Hepatocyte (in vitro differentiated cells): ENCODE measurements around the gene CD44. TPM values are rescaled to one million over a fixed set of nuclear protein-coding genes. Genes with fewer than 3 reads are reported as not detected.

Experiments
- DNase-seq: peaks from one replicate; pipeline ENCODE4 v3.0.0-alpha.2; 2016; ENCODE audit warnings: low spot score
- H2AFZ ChIP-seq: fragments of 200-600 bp; sonication (generic); 2 replicates; pipeline ENCODE4 v1.6.0; 2016; ENCODE audit warnings: antibody characterized with exemption, mild to moderate bottlenecking
- H3K27ac ChIP-seq: fragments of 200-600 bp; sonication (generic); 2 replicates; pipeline ENCODE4 v1.5.1; 2016; ENCODE audit warnings: mild to moderate bottlenecking
- H3K27me3 ChIP-seq: fragments of 200-600 bp; sonication (generic); 2 replicates; pipeline ENCODE4 v1.6.1; 2016
- H3K36me3 ChIP-seq: fragments of 200-600 bp; sonication (generic); replicated peaks from 2 replicates; pipeline ENCODE4 v1.5.1; 2016; ENCODE audit warnings: low read depth; ENCODE audit not compliant: insufficient read depth
- H3K4me1 ChIP-seq: fragments of 200-600 bp; sonication (generic); 2 replicates; pipeline ENCODE4 v1.5.1; 2016; ENCODE audit warnings: mild to moderate bottlenecking, moderate library complexity; ENCODE audit not compliant: insufficient read depth
- H3K4me2 ChIP-seq: fragments of 200-600 bp; sonication (generic); 2 replicates; pipeline ENCODE4 v1.6.0; 2016
- H3K4me3 ChIP-seq: fragments of 200-600 bp; sonication (generic); 2 replicates; pipeline ENCODE4 v1.5.1; 2016; ENCODE audit warnings: mild to moderate bottlenecking
- H3K79me2 ChIP-seq: fragments of 200-600 bp; sonication (generic); 2 replicates; pipeline ENCODE4 v1.6.0; 2017; ENCODE audit warnings: mild to moderate bottlenecking
- H3K9me2 ChIP-seq: fragments of 200-600 bp; sonication (generic); replicated peaks from 2 replicates; pipeline ENCODE4 v1.6.0; 2017; ENCODE audit warnings: mild to moderate bottlenecking; ENCODE audit not compliant: insufficient read depth
- H3K9me3 ChIP-seq: fragments of 200-600 bp; sonication (generic); 2 replicates; pipeline ENCODE4 v1.5.1; 2016; ENCODE audit warnings: low read depth, mild to moderate bottlenecking
- H4K20me1 ChIP-seq: fragments of 200-600 bp; sonication (generic); 2 replicates; pipeline ENCODE4 v1.6.0; 2016; ENCODE audit warnings: mild to moderate bottlenecking; ENCODE audit not compliant: insufficient read depth, poor library complexity, severe bottlenecking
- CTCF ChIP-seq: fragments of 200-600 bp; sonication (generic); IDR thresholded peaks from 2 replicates; pipeline ENCODE4 v1.5.1; 2016; ENCODE audit warnings: antibody characterized with exemption, mild to moderate bottlenecking; ENCODE audit not compliant: poor library complexity
- EZH2 ChIP-seq: fragments of 200-600 bp; sonication (generic); IDR thresholded peaks from 2 replicates; pipeline ENCODE4 v1.6.1; 2016; ENCODE audit warnings: antibody characterized with exemption, mild to moderate bottlenecking, borderline replicate concordance
- EZH2phosphoT487 ChIP-seq: fragments of 200-600 bp; sonication (generic); IDR thresholded peaks from one replicate; pipeline ENCODE4 v1.6.1; 2018; ENCODE audit warnings: antibody characterized with exemption, mild to moderate bottlenecking, low read depth, moderate library complexity; ENCODE audit not compliant: unreplicated experiment, severe bottlenecking
- WGBS: methylation state at CpG from one replicate; pipeline ENCODE4 v1.1.6; 2016; ENCODE audit warnings: low lambda C conversion rate; ENCODE audit errors: missing lambda C conversion rate; 5-methylcytosine and 5-hydroxymethylcytosine counted together
- polyA plus RNA-seq: library from polyadenylated mRNA; unstranded; fragments of >200 nt; fragmentation: Nextera tagmentation; extraction: Ambion mirVana; gene quantifications from 2 replicates; pipeline ENCODE4 v1.2.1, GENCODE V29; 2016
- total RNA-seq: library from RNA; depleted of rRNA; stranded (reverse); fragments of >200 nt; gene quantifications from 2 replicates; pipeline ENCODE4 v1.2.3, GENCODE V29; 2014

CD44 gene
- total and polyA plus RNA-seq, 2 experiments from 2014 or later: 17.5 to 29.5 TPM

GRCh38 chr11:35233518-35233917 is 94.5 kb downstream of the CD44 start:
- TF ChIP-seq CTCF: no peak
- TF ChIP-seq EZH2: no peak
- TF ChIP-seq EZH2phosphoT487: no peak
- DNase-seq: no peak
- H2AFZ ChIP-seq: no peak overlapping the region
- H3K79me2 ChIP-seq: no peaks in the 10 kb centered on the region
- H3K27me3 ChIP-seq: no peaks in the 10 kb centered on the region
- no peaks in the 10 kb centered on the region for H3K4me1 ChIP-seq
- H3K36me3 ChIP-seq: no peaks in the 10 kb centered on the region
- no peak overlapping the region for H3K4me3 ChIP-seq
- no peaks in the 10 kb centered on the region for H4K20me1 ChIP-seq
- WGBS: 100% methylated on average over 1 of the region's 1 CpG
- no peak overlapping the region for H3K4me2 ChIP-seq
- no peaks in the 10 kb centered on the region for H3K9me3 ChIP-seq
- no peaks in the 10 kb centered on the region for H3K9me2 ChIP-seq
- H3K27ac ChIP-seq: no peak overlapping the region

- H3K9me3 ChIP-seq: no peaks in the 10 kb centered on the region
- no peak overlapping the region for H3K4me2 ChIP-seq
- TF ChIP-seq EZH2 (no peak), CTCF (no peak), EZH2phosphoT487 (no peak)
- no peak overlapping the region for H2AFZ ChIP-seq
- no peaks in the 10 kb centered on the region for H3K36me3 ChIP-seq
- no peak overlapping the region for H3K4me3 ChIP-seq
- WGBS: 95% methylated on average over 3 of the region's 3 CpGs
- no peaks in the 10 kb centered on the region for H3K9me2 ChIP-seq
- DNase-seq: no peak
- H4K20me1 ChIP-seq: no peaks in the 10 kb centered on the region
- no peaks in the 10 kb centered on the region for H3K27me3 ChIP-seq
- no peak overlapping the region for H3K27ac ChIP-seq
- no peaks in the 10 kb centered on the region for H3K4me1 ChIP-seq
- no peaks in the 10 kb centered on the region for H3K79me2 ChIP-seq
These were observed 95.6 kb downstream of the CD44 start for GRCh38 chr11:35234460-35235156.

- Histone ChIP-seq H3K27me3 (no peaks in the 10 kb centered on the region), H3K4me1 (no peaks in the 10 kb centered on the region), H3K9me3 (no peaks in the 10 kb centered on the region), H2AFZ (no peak overlapping the region), H3K27ac (no peak overlapping the region), H4K20me1 (no peaks in the 10 kb centered on the region), H3K9me2 (no peaks in the 10 kb centered on the region), H3K79me2 (no peaks in the 10 kb centered on the region), H3K36me3 (no peaks in the 10 kb centered on the region), H3K4me3 (no peak overlapping the region), H3K4me2 (no peak overlapping the region)
- TF ChIP-seq EZH2 (no peak), CTCF (no peak)
- DNase-seq: no peak
- 98% methylated on average over 2 of the region's 2 CpGs for WGBS
These were observed 96.1 kb downstream of the CD44 start for GRCh38 chr11:35235157-35235468.

- Histone ChIP-seq H3K36me3 (no peaks in the 10 kb centered on the region), H2AFZ (no peak overlapping the region), H3K4me3 (no peak overlapping the region), H3K4me1 (no peaks in the 10 kb centered on the region), H3K4me2 (no peak overlapping the region), H3K9me2 (no peaks in the 10 kb centered on the region), H3K79me2 (no peaks in the 10 kb centered on the region), H3K27me3 (no peaks in the 10 kb centered on the region), H3K9me3 (no peaks in the 10 kb centered on the region), H3K27ac (no peak overlapping the region), H4K20me1 (no peaks in the 10 kb centered on the region)
- WGBS: 43% methylated on average over 1 of the region's 1 CpG
- no peak for DNase-seq
- TF ChIP-seq CTCF: no peak
- no peak for TF ChIP-seq EZH2
- TF ChIP-seq EZH2phosphoT487: no peak
These were observed 96.5 kb downstream of the CD44 start for GRCh38 chr11:35235498-35235897.
